HG03039 (cell line): ENCODE data around the gene SMURF1.
"Not testable (repeated sequence)": the region's sequence is repeated elsewhere in the genome, so short reads cannot be mapped to it uniquely, and the experiment has no call there.

Source experiments
- ATAC-seq: cut with Tn5 transposase; IDR thresholded peaks from one replicate; pipeline ENCODE4 v1.9.1; 2021; ENCODE audit warnings: mild to moderate bottlenecking, moderate library complexity; ENCODE audit not compliant: unreplicated experiment

Gene SMURF1

DNA sequence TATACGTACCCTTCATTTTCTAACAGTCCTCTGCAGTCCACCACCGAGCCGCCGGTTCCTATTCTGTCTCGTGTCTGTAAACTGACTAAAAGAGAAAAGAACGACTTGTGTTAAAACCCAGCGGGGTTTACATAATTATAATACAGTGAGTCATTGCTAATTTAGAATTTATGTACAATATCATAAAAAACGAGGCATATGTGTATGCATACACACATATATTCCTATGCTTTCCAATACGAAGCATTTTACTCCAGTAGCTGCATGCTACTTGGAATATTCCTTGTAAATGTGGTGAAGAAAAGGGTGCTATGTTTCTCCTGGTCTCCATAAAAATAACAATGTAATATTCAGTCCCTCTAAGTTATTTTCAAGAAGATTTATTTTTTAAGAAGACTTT lies 89.1 kb downstream of the SMURF1 start:
- ATAC-seq, result no peak

DNA sequence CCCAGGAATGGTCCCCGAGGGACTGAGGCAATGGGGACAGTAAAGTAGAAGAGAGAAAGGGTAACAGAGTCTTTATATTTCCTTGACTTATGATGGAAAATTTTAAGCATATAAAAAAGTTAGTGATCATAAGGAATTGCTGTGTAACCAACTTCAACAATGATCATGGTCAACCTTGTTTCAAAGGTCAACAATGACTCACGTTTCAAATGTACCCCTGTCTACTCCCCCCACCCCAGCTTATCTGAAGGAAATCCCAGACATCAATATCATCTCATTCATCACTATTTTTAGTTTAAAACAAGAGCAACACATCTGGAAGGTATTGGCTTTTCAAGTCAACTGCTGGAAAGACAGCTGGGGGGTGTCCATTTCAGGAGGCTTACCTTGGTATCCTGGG lies 92.9 kb downstream of the SMURF1 start:
- no peak for ATAC-seq

DNA sequence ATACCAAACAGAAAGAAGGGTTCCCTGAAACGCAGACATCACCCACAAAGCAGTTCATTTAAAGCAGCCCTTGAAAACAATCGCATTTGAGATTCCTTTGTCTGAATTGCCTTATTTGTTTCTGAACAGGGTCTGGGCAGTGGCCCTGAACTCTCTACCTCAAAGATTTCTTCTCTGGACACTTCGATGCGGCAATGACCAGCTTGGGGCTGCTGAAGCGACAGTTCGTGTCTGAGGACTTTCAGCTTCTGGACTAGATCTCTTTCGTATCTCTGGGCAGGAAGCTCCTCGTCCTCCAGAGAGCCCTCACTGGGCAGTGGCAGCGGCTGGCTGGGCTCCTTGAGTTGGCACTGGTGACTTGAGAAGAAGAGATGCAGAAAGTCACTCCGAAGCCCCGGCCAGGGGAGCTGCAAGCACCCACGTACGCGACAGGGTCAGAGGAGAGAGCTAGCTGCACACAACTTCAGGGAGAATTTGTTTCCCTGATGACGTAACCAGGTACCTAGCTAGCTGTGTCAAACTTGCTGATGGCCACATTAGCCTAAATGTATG lies 96.3 kb downstream of the SMURF1 start:
- no peak for ATAC-seq

DNA sequence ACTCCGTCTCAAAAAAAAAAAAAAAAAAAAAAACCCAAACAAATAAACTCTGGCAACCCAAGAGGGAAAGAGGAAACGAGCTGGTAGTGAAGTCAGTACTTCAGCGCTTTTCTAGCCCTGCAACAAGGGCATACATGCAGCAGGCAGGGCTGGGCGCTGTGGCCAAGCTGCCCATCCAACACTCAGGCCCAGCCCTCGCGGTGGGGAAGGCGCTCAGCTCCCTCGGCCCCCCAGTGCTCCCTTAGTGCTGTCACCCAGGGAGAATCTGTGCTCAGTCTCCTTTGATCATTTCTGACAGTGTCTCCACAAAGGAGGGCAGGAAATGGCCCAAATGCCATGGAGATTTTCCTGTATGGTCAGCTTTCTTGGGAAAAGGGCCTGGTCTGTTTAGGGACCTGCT lies 97.2 kb downstream of the SMURF1 start:
- no peak for ATAC-seq

DNA sequence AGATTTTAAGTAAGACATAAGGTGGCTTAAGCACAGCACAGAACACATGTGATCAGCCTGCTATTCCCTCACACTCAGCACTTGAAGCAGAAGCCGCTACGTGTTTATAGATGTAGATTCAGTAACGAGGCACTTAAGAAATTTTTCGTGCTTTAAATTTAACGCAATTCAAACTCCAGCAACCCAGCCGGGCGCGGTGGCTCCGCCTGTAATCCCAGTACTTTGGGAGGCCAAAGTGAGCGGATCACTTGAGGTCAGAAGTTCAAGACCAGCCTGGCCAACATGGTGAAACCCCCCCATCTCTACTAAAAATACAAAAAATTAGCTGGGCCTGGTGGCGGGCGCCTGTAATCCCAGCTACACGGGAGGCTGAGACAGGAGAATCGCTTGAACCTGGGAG lies 97.6 kb downstream of the SMURF1 start:
- ATAC-seq, result not testable (repeated sequence)

GRCh38 chr7:99044858-99045257 lies 99.0 kb downstream of the SMURF1 start:
- ATAC-seq, result not testable (repeated sequence)

DNA sequence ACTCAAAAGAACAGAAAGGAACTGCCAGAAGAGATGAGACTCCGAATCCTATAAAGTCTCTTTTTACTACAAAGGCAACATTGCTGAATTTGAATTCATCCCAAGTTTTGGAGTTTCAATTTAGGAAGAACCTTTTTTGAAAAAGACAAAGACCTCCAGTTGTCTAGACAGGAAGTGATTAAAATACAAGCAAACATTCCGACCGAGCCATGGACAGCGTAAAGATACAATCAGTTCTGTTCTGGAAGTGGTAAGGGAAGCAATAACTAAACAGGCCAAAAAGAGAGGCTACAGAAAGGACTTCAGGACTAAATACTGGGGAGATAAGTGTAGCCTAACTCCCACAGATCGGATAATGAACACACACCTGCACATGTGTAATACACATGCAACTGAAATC lies 101.0 kb downstream of the SMURF1 start:
- ATAC-seq, result no peak

DNA sequence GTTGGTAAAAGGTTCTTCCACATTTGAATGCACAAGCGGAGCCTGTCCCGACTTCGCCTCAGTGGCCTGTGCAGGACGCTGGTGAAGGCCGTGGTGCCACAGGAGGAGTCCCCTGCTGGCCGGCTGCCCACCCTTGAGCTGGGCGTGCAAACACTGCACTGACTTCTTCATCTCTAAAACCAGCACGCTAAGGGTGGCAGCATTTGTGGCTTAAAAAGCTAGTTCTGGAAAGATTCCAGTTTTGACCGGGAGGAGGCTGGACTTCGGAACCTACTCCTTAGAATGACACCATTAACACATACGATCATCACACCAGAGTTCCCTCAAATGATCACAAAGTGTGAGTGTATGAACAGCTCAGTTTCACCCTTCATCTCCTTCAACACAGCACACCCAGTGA lies 102.4 kb downstream of the SMURF1 start:
- ATAC-seq, result no peak

- no peak for ATAC-seq
Observed at GRCh38 chr7:99040104-99040958, 103.6 kb downstream of the SMURF1 start.

- no peak for ATAC-seq
Observed at GRCh38 chr7:99039384-99039891, 104.5 kb downstream of the SMURF1 start.

- no peak for ATAC-seq
Observed at GRCh38 chr7:99038086-99038855, 105.6 kb downstream of the SMURF1 start.

- no peak for ATAC-seq
Observed at GRCh38 chr7:99037327-99037940, 106.5 kb downstream of the SMURF1 start.

DNA sequence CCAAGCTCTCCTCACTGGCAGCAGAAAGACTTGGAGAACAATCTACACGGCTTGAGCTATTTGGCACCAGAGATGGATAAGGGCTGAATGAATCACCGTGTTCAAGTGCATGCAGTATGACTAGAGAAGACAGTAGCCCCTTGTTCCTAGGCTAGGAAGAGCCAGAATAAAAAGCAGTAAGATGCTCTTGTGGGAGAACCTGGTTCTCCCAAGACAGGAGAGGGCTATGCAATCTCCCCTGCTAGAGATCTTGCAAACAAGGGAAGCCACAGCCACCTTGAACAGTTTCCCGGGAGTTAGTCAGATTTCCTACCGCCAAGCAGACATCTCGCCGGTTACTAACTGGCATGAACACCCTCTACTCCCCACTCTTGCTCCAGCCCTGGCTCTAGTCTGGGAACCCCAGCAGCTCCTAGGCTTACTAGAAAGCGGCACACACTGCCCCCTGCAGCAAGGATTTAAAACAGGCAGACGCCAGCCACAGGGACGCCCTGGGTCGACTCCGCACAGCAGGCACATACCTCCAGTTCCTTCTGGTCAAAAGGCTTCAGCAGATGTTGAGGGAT lies 107.3 kb downstream of the SMURF1 start:
- no peak for ATAC-seq

DNA sequence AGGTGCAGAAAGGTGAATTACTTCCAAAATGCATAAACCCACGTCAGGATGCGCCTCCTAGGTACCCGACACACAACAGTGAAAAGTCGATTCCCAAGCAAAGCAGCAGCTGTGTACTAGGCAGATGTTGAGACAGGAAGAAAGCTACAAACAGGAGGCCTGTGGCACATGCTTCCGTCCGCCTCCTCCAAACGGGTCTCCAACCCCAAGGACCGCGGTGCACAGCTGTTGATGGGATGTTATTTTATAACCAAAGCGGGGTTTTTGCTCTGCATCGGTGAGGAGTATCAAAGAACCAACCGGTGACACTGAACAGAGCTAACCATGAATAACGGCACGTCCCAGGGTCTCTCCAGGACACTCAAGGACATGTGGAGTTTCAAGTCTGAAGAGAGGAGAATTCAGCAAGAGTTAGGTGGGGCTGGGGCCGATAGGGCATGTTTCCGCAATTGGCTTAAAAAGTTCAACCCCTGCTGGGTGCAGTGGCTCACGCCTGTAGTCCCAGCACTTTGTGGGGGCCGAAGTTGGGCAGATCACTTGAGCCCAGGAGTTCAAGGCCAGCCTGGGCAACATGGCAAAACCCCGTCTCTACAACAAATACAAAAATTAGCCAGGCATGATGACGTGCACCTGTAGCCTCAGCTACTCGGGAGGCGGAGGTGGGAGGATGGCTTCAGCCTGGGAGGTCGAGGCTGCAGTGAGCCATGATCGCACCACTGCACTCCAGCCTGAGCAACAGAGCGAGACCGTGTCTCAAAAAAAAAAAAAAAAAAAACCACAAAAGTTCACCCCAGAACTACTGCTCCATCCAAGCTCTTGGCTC lies 108.0 kb downstream of the SMURF1 start:
- no peak for ATAC-seq

- no peak for ATAC-seq
Observed at GRCh38 chr7:99034932-99035722, 108.8 kb downstream of the SMURF1 start.

DNA sequence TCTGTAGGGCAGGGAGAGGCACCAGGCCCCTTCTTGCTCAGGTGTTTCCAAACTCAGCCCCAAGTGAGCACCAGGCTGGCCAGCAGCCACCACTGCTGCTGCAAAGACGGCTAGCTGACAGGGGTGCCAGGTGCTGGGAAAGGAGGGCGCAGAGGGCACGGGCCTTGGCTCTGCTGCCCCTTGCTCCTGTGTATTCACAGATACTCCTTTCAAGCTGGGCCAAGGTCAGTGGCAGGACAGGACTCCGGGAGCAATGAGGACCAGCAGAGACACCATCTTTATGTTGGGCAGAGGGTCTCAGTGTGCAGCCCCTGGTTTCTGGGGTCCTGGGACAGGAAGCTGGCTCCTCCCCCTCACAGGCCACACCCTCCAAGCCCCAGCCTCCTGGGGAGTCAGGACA lies 110.1 kb downstream of the SMURF1 start:
- ATAC-seq, result no peak

GRCh38 chr7:99032928-99033327 lies 111.0 kb downstream of the SMURF1 start:
- no peak for ATAC-seq

DNA sequence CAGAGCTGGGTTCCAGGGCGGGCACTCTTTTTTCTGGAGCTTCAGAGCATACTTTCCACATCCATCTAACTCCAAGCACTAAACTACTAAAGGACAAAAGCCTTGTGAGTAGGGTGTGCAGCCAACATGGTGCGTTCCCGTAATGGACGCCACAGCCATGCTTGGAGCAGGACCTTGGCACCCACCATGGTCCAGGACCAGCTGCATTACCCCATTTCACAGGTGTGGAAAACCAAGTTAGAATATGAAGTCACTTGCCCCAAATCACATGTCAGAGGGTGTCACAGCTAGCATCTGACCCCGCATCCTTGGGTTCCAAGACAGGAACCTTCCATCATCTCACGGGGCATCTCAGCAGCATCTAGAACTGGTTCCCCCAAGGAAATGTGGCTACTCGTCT lies 112.4 kb downstream of the SMURF1 start:
- no peak for ATAC-seq

- no peak for ATAC-seq
Observed at GRCh38 chr7:99030951-99031350, 113.0 kb downstream of the SMURF1 start.
